ENCODE data around the gene QRICH1.

GRCh38 chr3:49007771-49008528, 85.9 kb downstream of the QRICH1 start:
- TF ChIP-seq EZH2 (IDR thresholded peaks at IDR 0.05) (no peak), FOXP2 (optimal IDR thresholded peaks at IDR 0.05; ENCODE audit: control extremely low read depth, extremely low read length, insufficient read depth) (no peak)

All from SK-N-MC (cell line).